GM19438 (cell line): ENCODE measurements around the gene DCDC2C.

Experiments used
- ATAC-seq: cut with Tn5 transposase; IDR thresholded peaks from one replicate; pipeline ENCODE4 v1.9.1; 2021; ENCODE audit warnings: low read depth; ENCODE audit not compliant: unreplicated experiment

The DCDC2C gene

GRCh38 chr2:3742743-3743508 is 39.6 kb downstream of the DCDC2C start:
- no peak for ATAC-seq

DNA sequence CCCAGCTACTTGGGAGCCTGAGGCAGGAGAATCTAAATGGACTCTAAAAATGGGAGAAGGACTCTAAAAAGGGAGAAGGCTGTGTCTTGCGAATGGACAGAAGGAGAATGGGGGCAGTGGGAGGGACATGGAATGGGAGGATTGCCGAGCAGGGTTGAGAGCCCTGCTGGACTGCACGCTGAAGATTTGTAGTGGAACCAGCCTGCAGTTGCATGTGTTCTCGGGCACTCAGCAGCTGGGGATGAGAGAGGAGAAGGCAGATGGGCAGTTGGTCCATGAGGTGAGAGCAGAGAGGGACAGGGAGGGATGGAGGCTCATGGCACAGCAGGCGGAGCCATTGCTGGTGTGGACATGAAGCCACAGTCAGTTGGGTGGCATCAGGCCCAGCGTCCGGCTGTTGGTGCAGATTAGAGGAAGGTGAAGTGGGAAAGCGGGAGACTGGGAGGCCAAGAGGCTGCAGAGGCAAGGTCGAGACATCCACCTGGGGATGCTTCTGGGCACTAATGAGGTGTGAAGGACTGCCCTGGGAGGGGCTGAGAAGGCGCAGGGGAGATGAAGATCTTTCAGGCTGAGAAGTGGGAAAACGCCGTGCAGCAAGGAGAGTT is 40.7 kb downstream of the DCDC2C start:
- ATAC-seq: no peak

DNA sequence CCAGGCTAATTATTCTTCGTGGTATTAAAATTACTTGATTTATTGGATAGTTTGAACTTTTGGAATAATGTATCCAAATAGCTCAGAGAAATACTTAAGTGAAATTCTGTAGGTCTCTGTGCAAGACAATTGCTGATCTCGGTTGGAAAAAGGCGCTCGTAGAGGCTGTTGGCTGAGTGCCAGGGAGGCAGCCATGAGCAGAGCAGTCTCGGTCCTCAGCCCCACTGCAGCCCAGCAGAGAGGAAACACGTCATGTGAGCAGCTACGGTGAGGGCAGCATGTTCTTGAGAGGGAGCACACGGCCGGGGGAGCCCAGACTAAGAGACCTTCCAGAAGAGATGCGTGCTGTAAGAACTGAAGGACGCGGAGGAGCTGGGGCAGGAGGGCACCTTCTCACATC is 42.5 kb downstream of the DCDC2C start:
- ATAC-seq: no peak

- ATAC-seq: no peak
Observed at GRCh38 chr2:3747032-3747654, 43.8 kb downstream of the DCDC2C start.

DNA sequence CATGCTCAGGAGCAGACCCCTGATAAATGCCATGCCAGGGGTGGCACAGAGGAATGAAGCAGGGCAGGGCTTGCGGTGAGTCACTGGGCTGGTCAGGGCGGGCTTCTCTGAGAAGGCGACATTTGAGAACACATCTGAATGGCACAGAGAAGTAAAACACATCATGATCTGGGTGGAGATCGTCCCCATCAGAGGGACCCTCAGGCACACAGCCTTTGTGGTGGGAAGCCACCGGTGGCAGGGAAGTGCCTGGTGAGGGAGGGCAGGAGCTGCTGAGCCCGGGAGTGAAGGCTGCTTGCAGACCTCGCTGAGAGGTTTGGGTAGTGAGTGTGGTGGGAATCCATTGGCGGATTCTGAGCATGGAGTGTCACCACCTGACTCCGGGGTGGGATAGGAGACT is 44.5 kb downstream of the DCDC2C start:
- no peak for ATAC-seq

- ATAC-seq: no peak
Observed at GRCh38 chr2:3749201-3749600, 45.8 kb downstream of the DCDC2C start.

DNA sequence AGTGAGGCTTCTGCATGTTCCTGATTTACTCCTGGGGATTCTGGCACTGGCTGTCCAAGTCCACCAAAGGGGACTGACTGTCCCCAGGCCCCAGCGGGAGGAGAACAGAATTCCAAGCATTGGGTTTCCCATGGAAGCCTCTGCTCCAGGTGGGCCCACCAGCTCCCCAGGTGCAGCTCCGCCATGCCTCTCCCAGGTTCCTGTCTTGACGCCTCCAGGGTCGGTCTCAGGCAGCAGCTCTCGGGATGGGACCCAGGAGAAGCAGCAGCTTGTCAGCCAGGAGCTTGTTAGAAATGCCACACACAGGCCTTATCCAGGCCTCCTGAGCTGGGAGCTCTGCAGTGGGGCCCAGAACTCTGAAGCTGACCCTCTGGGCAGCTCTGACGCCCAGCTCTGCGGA is 47.9 kb downstream of the DCDC2C start:
- no peak for ATAC-seq

DNA sequence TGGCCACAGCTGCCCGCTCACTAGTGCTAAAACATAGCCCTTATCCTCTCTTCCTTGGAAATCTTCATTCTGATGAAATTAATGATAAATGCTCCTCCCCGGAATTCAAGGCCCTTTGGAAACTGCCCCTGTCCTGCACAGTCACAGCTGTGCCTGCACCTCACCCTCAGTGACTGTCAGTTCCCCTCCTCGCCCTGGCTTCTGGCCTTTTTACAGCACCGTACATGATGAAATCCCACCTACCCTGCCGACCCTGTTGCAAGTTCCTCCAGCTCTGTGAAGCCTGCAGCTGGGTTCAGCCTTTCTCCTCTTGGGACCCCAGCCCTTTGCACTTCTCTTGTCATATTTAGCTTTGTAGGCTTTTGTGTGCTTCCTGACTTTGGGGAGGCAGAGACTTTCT is 48.4 kb downstream of the DCDC2C start:
- ATAC-seq: no peak

GRCh38 chr2:3752376-3752775 is 49.0 kb downstream of the DCDC2C start:
- ATAC-seq: no peak

DNA sequence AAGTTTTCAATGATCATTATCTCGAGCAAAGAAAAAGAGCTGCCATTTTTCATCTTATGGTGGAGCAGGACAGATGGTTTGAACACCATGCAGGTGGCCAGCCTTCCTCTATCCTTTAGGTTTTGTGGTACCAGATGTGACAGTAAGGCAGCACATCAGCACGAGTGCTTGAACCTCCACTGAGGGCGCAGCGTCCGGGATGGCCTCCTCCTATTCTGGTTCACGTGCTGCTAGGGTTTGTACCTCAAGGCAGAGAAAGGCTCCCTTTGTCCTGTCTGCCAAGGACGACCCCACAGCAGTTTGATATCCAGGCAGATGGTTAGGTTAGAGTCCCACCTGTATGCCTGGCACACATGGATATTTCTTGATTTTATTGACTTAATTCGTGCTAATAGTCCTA is 50.2 kb downstream of the DCDC2C start:
- ATAC-seq: no peak

- no peak for ATAC-seq
Observed at GRCh38 chr2:3754280-3754679, 50.9 kb downstream of the DCDC2C start.

GRCh38 chr2:3754795-3755194 is 51.4 kb downstream of the DCDC2C start:
- ATAC-seq: no peak

DNA sequence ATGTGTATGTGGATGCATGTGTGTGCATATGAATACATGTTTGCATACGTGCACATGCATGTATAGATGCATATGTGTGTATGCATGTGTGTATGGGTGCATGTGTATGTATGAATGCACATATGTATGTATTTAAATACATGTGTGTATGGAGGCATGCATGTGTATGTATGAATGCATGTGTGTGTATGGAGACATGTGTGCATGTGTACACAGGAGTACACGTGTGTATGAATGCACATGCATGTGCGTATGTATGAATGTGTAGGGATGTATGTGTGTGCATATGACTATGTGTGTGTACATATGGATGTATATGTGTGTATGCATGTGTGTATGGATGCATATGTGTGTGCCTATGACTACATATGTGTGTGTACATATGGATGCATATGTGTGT is 51.9 kb downstream of the DCDC2C start:
- ATAC-seq: no peak

GRCh38 chr2:3756306-3756705 is 52.9 kb downstream of the DCDC2C start:
- ATAC-seq: no peak

DNA sequence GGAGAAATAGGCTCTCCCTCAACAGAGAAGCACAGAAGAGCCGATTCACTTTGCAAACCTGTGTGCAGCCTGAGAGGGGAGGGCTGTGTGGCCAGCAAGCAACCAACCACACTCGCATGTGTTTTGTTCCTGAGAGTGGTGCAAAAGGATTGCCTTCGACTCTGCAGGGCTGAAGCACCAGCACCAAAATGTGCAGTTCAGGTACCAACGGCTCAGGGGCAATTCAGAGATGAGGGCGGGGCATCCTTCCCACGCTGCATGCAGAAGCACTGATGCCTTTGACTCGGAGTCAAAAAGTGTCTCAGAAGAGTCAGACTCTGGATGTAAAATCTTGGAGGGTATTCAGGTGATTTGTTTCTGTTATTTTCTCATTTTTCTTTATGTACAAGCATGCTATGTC is 55.5 kb downstream of the DCDC2C start:
- ATAC-seq: no peak

DNA sequence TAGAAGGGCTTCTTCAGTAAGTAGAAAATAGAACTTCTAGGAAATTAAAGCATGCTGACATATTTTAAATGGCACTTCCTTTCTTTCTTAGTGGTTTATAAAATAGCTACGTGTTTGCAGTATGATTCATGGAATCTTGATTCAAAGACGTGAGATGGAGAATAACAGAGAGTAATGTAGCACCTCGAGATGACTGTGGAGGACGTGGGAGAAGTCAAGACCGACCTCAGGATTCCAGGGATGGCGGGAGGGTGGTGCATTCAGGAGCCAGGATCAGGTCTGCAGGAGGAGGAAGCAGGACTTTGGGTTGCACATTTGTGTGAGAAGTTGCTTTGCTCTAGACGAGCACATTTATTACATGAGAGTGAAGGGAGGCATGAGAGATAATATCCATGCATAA is 56.0 kb downstream of the DCDC2C start:
- ATAC-seq: no peak

GRCh38 chr2:3759761-3760160 is 56.4 kb downstream of the DCDC2C start:
- ATAC-seq: no peak

DNA sequence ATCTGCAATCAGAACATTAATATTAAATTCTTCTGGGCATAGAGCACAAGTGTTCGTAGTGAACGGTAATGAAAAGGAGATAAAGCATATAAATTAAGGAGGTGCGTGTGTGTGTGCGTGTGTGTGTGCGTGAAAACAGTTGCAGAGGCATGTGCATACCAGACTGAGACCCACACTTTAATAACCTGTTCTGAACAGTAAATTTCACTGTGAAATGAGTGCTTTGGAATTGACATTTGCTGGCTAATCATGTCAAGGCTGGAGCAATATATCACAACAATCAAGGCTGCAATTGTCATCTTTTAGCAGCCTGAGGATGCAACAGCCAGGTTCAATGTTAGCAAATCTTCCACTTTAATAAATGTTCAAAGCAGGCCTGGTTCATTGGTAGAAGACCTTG is 57.9 kb downstream of the DCDC2C start:
- no peak for ATAC-seq

DNA sequence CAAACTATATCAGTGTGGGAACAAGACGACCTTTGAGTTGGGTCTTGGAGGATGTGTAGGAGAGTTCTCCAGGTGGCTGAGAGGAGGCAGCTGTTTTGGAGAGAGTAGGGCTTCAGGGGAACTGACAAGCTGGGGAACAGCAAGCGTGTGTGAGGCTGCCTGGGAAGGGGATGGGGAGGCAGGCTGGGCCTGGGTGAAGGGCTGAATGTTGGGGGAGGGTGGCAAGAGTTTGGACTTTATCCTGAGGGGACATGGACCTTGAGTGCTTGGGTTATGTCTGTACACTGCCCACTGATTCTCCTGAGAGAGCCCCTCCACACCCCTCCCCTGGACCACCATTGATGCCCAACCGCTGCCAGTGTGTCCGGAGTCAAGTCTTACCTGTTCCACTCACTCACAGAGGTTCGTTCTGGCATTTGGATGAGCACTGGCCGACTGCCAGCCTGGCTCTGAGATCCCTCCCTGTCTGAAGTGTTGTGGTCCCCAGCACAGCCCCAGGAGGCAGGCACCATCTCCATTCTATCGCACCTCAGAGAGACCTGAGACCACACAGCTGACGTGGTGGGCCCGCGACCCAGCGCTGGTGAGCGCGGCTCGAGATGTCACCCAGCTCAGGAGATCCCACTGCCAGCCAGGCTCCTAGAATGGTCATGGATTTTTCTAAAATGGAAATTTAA is 59.5 kb downstream of the DCDC2C start:
- ATAC-seq: no peak

DNA sequence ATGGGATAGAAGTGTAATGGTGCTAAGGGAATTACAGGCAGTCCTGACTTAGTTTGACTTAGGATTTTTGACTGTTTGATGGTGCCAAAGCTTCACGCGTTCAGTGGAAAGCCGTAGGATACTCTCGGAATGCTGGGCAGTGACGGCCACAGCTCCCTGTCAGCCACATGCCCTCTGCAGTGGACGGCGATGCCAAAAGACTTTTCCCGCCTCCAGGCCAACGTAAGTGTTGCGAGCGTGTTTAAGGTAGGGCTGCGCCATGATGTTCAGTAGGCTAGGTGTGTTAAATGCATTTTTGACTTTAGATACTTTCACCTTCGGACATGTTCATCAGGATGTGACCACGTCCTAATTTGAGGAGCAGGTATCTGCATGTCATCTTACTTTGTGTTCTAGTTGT is 63.4 kb downstream of the DCDC2C start:
- ATAC-seq: no peak

DNA sequence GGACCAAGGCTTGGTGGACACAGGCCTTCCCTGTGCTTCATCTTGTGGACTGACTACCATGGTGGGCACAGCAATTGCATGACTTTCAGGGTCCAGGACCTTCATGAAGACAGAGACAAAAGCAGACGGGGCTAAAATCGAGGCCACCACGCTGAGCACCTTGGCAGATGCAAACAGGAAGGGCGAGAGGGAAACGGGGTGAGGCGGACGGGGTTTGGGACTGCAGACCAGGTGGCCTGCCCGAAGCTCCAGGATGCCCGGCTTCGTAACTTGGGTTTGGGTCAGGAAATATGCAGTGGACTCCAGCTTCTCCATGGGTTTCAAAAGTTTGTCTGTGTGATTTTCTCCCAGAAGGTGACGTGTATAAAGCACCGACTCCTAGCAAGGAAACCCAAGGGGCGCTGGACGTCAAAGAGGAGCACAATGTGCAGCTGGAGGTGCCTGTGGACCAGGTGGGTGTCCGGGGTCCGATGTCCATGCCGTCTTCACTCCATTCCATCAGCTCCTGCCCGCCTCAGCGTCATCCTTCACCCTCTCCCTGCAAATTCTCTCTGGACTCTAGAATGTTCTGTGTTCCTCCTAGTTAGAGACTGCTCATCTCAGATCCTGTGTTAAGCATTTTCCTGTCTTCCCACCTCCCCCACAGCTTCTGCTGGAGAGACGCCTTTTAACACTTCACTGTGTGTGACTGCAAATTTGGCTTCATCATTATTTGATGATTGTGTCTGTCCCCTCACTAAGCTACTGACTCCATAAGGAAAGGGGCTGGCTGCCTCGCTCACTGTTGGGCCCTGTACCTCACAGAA is 65.8 kb downstream of the DCDC2C start:
- no peak for ATAC-seq
